GM21786 (cell line): ENCODE data around the gene PACSIN1.

Experiments used
- ATAC-seq: cut with Tn5 transposase; IDR thresholded peaks from one replicate; pipeline ENCODE4 v1.9.1; 2021; ENCODE audit not compliant: unreplicated experiment

Gene PACSIN1

DNA sequence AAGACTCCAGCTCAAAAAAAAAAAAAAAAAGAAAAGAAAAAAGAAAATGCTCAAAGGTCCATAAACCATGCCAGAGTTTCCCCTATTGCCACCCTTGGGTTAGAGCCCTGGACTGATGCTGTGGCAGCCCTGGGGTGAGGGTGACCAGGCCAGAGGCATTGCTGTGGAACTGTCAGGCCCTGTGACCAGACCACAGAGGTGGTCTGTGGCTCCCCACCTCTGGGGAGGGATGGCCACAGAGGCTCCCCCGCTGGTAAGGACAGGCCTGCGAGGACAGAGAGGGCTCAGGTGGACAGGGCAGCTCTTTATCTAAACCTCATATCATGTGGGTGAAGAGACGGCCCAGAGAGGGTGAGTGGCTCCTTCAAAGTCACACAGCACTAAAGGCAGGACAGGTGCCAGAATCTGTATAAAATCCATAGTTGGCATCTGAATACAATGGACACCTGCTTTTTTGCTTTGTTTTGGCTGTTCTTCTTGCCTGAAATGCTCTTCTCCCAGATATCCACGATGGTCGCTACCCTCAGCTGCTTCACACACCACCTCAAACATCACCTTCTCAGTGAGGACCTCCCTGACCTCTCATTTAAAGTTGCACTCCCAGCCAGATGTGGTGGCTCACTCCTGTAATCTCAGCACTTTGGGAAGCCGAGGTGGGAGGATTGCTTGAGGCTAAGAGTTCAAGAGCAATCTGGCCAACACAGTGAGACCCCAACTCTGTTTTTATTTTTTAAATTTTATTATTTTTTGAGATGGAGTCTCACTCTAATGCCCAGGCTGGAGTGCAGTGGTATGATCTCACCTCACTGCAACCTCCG is 112.8 kb downstream of the PACSIN1 start:
- no peak for ATAC-seq

DNA sequence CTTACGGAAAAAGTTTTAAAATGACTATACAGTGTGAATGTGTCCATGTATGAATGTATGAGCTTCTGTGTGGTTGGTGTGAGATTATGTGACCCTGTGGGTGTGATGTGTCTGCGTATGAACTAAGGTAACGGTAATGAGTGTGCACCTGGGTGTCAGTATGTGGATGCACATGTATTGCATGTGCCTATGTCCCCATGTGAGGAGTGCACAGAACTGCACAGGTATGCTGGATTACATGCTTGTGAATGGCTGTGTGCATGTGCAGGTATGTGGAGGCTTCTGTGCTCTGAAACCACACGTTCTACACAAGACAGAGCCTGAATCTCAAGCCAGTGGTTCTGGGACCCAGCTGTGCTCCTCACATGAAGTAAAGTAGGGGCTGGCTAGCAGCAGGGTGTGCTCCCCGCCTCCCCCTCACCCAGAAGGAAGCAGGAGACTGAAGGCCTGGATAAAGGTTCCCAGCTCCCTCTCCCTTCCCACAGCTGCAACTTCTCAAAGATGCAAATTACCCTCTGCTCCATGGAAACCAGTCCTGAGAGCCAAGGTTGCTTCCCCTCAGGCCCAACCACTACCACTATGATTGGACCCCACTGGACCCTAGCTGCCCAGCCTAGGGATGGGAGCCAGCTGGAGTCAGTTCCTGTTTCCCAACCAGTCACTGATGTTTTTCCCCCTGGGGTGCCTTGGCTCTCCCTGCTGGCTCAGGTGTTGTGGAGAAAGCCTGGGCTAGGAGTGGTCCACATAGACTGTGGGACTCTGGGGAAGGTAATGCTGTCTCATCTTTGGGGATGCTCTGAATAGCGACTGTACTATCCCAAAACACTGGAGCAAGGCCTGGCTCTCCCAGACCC is 115.1 kb downstream of the PACSIN1 start:
- ATAC-seq, result no peak

DNA sequence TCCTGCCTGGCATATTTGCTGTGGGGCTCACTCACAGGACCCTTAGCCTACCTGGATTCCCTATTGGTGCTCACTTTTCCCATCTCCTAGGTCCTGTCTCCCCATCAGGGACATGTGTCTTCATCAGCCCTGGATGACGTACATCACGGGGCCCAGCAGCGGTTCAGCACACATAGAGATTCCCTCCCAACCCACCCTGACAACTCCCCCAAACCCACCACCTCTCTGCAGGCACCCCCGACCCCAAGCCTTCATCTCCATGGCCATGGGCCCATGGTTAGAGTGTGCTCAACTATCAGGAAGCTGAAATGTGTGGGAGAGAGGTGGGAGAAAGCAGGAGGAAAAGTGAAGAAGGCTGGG is 115.7 kb downstream of the PACSIN1 start:
- no peak for ATAC-seq

DNA sequence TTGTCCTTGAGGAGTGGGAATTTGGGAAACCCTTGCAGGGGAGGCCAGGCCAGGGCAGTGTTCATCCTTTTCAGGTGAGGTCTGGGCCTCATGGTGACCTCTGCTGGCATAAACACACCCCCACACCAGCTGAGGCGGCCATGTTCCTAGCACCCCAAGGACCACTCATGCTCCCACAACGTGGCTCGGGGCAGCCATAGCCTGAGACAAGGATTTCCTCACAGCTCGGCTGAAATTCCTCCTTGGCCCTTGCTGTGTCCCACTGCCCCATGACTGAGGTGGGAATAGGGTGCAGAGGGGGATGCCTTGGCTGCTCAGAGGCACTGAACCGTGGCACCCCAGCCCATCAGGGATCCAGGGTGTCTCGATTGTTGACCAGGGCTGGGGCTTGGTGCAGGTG is 117.6 kb downstream of the PACSIN1 start:
- no peak for ATAC-seq

DNA sequence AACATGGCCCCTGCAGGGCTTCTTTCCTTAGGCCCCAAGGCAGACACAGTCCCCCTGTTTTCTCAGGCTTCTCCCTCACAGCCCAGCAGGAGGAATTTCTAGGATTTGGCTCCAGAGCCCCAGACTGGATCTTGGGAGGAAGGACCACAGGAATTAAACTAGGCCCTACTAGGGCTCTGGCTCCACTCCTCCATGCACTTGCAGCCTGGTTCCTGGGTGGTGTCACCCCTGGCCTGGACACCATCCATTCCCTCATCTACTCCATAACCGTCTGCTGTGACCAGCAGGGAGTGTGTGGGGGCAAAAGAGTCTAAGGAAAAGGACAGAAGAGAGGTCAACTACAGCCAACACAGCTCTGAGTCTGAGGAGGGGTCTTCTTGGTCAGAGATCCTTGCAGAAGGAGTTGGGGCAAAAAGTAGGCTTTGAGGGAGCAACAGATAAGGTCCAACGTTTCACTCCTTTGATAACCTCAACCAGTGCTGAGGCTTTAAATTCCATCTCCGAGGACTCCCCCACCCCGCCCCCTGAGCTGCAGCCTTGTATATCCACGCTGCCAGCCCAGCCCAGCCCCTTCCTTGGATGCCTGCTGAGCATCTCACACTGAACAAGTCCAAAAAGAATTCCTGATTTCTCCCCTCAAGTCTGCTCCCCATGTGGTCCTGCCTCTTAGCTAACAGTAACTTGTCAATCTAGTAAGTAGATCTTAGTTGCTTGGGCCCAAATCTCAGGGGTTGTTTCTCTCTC is 118.2 kb downstream of the PACSIN1 start:
- no peak for ATAC-seq

DNA sequence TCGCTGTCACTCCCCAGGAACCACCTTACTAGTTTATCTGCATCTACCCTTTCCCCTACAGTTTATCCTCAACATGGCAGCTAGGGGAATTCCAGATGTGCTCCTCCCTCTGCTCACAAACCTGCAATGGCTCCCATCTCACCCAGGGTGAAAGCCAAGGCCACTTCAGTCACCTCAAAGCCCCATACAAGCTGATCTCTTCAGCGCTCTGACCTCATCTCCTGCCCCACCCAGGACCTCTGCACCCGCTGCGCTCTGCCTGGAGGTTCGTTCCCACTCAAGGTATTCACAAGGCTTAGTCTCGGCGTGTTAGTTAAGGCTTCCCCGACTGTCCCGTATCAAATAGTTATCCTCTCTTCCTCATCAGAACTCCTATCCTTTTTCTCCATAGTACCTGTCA is 118.8 kb downstream of the PACSIN1 start:
- ATAC-seq, result no peak
